C4-2B (cell line): ENCODE data around the gene DNAH1.

Experiments
- H3K27ac ChIP-seq: fragments of 450-650 bp; 2 replicates; pipeline ENCODE4 v1.5.1; 2017
- ZFX ChIP-seq: fragments of 450-650 bp; IDR thresholded peaks from 2 replicates; pipeline ENCODE4 v1.6.1; 2017
- TF ChIP-seq, protein P1 (sequence below): fragments of 450-650 bp; conservative IDR thresholded peaks from 2 replicates; pipeline ENCODE4 v1.5.1; 2017; ENCODE audit warnings: mild to moderate bottlenecking

The DNAH1 gene

DNA sequence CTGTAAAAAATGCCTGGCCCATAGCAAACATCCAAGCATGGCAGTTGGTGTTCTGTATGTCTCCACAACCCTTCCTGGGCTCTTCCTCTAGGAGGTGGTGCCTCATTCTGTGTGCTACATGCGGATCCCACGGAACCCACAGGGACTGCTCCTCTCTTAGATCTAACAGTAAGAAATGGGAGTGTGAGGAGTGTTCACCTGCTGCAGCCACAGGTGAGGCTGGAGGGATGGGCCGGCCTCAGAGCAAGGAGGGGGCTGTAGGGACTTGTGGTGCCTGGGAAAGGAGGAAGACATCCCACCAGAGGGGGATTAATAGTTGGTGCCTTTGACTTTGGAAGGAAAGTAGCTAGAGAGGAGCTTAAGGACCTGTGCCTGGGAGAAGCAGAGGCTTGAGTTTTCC, 106.5 kb downstream of the DNAH1 start:
- no peak for TF ChIP-seq ZFX
- TF ChIP-seq, protein P1, sequence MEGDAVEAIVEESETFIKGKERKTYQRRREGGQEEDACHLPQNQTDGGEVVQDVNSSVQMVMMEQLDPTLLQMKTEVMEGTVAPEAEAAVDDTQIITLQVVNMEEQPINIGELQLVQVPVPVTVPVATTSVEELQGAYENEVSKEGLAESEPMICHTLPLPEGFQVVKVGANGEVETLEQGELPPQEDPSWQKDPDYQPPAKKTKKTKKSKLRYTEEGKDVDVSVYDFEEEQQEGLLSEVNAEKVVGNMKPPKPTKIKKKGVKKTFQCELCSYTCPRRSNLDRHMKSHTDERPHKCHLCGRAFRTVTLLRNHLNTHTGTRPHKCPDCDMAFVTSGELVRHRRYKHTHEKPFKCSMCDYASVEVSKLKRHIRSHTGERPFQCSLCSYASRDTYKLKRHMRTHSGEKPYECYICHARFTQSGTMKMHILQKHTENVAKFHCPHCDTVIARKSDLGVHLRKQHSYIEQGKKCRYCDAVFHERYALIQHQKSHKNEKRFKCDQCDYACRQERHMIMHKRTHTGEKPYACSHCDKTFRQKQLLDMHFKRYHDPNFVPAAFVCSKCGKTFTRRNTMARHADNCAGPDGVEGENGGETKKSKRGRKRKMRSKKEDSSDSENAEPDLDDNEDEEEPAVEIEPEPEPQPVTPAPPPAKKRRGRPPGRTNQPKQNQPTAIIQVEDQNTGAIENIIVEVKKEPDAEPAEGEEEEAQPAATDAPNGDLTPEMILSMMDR, result no peak
- no peak overlapping the region for H3K27ac ChIP-seq

DNA sequence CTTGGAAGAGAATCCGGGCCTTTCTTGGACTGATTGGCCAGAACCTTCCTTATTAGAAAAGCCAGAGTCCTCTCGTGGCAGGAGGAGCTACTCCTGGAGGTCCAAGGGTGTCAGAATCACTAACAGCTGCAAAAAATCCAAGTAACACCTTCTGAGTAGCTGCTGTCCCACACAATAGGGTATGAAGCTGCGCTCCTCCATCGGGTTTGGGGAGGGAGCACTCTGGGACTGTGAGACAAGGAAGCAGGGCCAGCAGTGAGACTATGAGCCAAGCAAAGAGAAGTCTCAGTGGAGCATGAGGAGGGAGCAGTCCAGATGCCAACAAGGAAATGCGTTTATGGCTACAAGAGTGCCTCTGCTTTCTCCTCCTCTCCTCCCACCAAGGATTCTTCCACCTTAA, 107.1 kb downstream of the DNAH1 start:
- no peak for TF ChIP-seq ZFX
- TF ChIP-seq, protein P1, result no peak
- H3K27ac ChIP-seq, result no peak overlapping the region

DNA sequence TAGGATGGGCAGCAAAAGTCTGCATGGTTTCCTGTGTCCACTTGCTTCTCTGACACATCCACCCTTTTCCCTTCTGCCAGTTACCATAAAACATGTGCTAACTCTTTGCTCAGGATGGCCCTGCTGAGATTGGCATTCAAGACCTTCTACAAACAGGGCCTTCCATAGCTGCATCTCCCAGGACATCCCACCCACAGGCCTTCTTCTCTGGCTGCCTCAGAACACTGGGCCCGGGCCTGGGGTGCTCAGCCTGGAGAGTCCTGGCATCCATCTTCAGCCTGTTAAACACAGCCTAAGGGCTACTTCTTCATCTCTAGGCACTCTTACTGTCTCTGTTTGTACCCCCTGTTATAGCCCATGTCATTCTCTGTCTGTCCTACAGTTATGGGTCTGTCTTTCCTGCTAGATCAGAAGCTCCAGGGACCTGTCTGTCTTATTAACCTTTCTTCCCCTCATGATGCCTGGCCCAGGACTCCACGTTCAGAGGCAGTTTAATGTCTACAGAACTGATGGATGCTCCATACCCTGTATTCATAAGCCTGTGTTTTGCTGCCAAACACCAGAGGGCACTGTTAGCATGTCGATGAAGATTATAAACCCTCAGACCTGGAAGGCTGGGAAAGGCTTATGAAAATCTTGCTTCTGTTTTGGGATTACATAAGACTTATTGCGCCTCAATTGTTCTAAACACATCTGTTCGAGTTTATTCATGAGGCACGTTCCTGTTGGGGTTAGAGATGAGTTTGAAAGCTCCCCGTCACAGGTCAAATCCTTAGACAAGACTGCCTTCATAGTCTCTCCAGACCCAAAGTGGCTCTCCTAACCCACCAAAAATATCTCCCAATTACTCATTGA, 112.3 kb downstream of the DNAH1 start:
- H3K27ac ChIP-seq, result no peak overlapping the region
- no peak for TF ChIP-seq ZFX
- TF ChIP-seq, protein P1, result peak; percentile 82

DNA sequence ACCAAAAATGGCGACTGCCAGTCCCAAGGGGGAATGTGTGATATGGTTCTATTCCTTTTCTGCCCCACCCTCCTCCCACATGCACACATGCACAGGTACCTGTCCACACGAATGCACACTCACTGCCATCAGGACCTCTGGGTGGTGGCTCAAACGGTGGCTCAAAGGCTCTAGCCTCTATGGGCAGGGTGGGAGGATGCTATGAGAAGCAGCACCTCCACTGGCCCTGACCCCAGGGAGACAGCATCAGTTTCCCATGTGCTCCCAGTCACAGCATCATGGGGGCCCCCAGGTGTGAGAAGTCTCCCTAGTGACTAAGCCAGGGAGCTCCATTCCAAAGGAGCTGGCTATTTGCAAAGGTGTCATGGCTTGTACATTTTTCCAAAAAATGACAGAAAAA, 112.9 kb downstream of the DNAH1 start:
- H3K27ac ChIP-seq, result no peak overlapping the region
- no peak for TF ChIP-seq ZFX
- TF ChIP-seq, protein P1, result no peak

DNA sequence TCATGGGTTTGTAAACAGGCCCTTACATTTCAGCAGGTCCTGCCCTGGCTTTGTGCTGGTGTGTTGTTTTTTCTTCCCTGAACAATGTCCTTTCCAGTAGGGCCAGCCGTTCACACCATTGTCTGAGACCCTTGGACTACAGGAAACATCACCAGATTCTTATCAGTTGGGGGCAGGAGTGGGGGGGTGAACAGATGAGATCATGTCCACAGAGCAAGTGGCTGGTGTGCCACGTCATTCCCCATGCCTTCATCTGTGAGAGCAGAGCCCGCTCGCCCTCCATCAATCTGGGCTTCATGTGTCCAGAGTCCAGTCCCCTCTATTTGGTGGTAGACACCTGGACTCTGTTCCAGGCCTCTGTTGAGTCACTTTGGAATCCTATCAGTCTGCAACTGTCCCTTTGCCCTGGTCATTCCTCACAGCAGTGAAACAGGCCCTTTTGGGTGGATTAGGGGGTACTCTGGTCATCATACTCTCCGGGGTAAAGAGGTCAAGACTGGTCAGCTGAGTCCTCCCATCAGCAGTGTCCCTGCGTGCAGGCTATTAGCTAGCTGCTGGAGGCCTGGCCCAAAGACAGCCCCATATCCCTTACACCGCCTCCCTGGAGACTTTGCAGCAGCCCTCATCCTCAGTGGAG, 113.8 kb downstream of the DNAH1 start:
- TF ChIP-seq, protein P1, result no peak
- no peak for TF ChIP-seq ZFX
- no peak overlapping the region for H3K27ac ChIP-seq

DNA sequence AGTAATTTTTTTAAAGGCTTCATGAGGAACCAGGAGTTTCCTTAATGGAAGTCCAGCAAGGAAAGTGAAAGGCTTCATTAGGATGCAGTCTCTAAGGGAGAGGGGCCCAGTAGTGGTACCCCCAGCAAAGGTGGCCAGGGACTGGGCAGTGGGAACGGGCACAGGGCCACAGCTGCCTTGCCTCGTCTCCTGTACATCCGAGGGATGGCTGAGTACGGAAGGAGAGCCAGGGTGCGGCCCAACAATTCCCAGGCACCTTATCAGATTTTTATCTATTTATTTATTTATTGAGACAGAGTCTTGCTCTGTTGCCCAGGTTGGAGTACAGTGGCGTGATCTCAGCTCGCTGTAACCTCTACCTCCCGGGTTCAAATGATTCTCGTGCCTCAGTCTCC, 114.3 kb downstream of the DNAH1 start:
- no peak for TF ChIP-seq ZFX
- TF ChIP-seq, protein P1, result no peak
- H3K27ac ChIP-seq, result no peak overlapping the region
